A673 (cell line): Measurements from ENCODE around the gene CYP4V2.

ENCODE experiments used
- CTCF ChIP-seq: fragments of 300-800, 200-600 bp; sonication (generic); conservative IDR thresholded peaks from 2 replicates; pipeline ENCODE4 v1.5.1; 2017; ENCODE audit warnings: low read depth, mild to moderate bottlenecking, antibody characterized with exemption, low read length, moderate library complexity, mixed read lengths
- EZH2 ChIP-seq: fragments of 200-600 bp; sonication (generic); IDR thresholded peaks from 2 replicates; pipeline ENCODE4 v1.6.1; 2017; ENCODE audit warnings: borderline replicate concordance, low read depth, mild to moderate bottlenecking, mixed read lengths, antibody characterized with exemption, low read length; ENCODE audit not compliant: poor library complexity, severe bottlenecking

DNA sequence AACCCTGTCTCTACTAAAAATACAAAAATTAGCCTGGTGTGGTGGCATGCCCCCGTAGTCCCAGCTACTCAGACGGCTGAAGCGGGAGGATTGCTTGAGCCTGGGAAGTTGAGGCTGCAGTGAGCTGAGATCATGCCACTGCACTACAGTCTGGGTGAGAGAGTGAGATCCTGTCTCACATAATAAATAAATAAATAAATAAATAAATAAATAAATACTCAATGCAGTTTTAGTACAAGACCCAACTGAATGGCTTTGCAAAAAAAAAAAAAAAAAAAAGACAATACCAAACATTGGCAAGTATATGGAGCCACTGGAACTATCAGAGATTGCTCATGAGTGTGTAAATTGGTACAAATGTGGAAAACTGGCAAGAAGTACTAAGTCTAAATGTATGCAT lies 3.3 kb upstream of the CYP4V2 start:
- TF ChIP-seq CTCF: no peak
- TF ChIP-seq EZH2: no peak
